ENCODE measurements around the gene G6PC1. TPM values are rescaled to one million over a fixed set of nuclear protein-coding genes. Genes with fewer than 3 reads are reported as not detected.

Gene G6PC1
- total and polyA plus RNA-seq, 2 of the 13 experiments (the other 11 are each of a cell fraction or from before 2014, with no cell fraction given), result 1.7 to 37.9 TPM

DNA sequence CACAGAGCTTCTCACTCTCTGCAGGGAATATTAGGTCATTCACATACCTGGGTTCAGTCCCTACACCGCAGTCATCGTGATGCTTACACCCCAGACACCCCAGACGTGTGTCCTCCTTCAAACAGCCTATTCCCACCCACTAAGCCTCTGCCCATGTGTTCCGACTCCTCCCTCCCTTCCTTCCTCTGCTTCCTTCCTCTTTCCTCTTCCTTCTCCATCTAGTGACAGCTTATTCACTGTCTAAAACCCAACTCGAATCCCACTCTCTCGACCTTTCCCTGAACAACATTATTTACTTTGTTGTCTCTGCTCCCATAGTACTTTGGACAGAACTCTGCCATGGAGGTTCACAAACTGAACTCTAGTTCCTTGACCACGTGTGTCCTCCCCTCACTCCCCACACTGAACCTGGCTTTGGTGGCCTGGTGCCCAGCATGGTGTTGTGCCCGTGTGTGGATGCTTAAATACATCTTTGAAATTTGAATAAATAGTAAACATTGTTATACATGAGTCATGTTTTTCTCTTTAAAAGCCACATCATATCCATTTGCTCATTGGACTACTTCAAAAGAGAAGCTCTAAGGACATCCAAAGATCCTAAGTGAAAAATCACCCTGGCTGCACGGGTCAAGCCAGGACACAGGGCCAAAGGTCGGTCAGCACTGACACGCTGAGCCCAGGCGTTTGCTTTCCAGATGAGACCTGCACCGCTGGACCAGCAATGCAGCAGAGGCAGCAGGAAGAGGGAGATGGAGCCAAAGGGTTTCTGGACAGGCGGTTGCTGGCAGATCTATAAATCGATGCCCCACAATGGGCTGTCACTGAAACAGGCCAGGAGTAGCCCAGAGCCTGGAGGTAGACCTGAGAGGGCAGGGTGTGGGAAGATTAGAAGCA, 14.1 kb upstream of the G6PC1 start (continued):
- TF ChIP-seq, protein P1, sequence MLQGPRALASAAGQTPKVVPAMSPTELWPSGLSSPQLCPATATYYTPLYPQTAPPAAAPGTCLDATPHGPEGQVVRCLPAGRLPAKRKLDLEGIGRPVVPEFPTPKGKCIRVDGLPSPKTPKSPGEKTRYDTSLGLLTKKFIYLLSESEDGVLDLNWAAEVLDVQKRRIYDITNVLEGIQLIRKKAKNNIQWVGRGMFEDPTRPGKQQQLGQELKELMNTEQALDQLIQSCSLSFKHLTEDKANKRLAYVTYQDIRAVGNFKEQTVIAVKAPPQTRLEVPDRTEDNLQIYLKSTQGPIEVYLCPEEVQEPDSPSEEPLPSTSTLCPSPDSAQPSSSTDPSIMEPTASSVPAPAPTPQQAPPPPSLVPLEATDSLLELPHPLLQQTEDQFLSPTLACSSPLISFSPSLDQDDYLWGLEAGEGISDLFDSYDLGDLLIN (CRISPR knock-in tag; IDR thresholded peaks at IDR 0.05; ENCODE audit: borderline replicate concordance), result no peak
- TF ChIP-seq FOXP1 (IDR thresholded peaks at IDR 0.05) (peak; percentile 80), FOXP1 (CRISPR knock-in tag; IDR thresholded peaks at IDR 0.05) (peak; percentile 89), KLF9 (CRISPR knock-in tag; IDR thresholded peaks at IDR 0.05; ENCODE audit: low read depth) (no peak), PTBP1 (IDR thresholded peaks at IDR 0.05; ENCODE audit: low read depth, low read length, poor library complexity, severe bottlenecking) (no peak), RFX3 (CRISPR knock-in tag; IDR thresholded peaks at IDR 0.05) (no peak), BRD4 (CRISPR knock-in tag; IDR thresholded peaks at IDR 0.05) (0 out of 2 replicates have a peak, but pooled peaks have one; percentile 36), SALL2 (CRISPR knock-in tag; IDR thresholded peaks at IDR 0.05) (peak; percentile 83; the same call in 1 of the 2 replicates), ZSCAN20 (CRISPR knock-in tag; IDR thresholded peaks at IDR 0.05; ENCODE audit: borderline replicate concordance) (no peak), ZNF761 (CRISPR knock-in tag; conservative IDR thresholded peaks at IDR 0.05) (peak; percentile 86), CREM (IDR thresholded peaks at IDR 0.05) (peak; percentile 76), CREM (CRISPR knock-in tag; IDR thresholded peaks at IDR 0.05) (no peak), ZKSCAN8 (CRISPR knock-in tag; IDR thresholded peaks at IDR 0.05; ENCODE audit: borderline replicate concordance) (no peak; the same call in 1 of the 2 replicates), NR2F2 (IDR thresholded peaks at IDR 0.05; ENCODE audit: borderline replicate concordance, low read depth) (peak; percentile 59), CHD4 (IDR thresholded peaks at IDR 0.05; ENCODE audit: borderline replicate concordance, low read length) (peak; percentile 97; the same call in 1 of the 2 replicates), ZNF34 (CRISPR knock-in tag; IDR thresholded peaks at IDR 0.05; ENCODE audit: borderline replicate concordance) (peak; percentile 90; the same call in 1 of the 2 replicates), RAD21 (CRISPR knock-in tag; IDR thresholded peaks at IDR 0.05) (peak; percentile 67; the same call in 1 of the 2 replicates), ZNF709 (CRISPR knock-in tag; IDR thresholded peaks at IDR 0.05) (no peak; the same call in 1 of the 2 replicates), ZC3H4 (CRISPR knock-in tag; IDR thresholded peaks at IDR 0.05; ENCODE audit: borderline replicate concordance) (no peak)
- TF ChIP-seq, protein P2, sequence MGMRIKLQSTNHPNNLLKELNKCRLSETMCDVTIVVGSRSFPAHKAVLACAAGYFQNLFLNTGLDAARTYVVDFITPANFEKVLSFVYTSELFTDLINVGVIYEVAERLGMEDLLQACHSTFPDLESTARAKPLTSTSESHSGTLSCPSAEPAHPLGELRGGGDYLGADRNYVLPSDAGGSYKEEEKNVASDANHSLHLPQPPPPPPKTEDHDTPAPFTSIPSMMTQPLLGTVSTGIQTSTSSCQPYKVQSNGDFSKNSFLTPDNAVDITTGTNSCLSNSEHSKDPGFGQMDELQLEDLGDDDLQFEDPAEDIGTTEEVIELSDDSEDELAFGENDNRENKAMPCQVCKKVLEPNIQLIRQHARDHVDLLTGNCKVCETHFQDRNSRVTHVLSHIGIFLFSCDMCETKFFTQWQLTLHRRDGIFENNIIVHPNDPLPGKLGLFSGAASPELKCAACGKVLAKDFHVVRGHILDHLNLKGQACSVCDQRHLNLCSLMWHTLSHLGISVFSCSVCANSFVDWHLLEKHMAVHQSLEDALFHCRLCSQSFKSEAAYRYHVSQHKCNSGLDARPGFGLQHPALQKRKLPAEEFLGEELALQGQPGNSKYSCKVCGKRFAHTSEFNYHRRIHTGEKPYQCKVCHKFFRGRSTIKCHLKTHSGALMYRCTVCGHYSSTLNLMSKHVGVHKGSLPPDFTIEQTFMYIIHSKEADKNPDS (CRISPR knock-in tag; IDR thresholded peaks at IDR 0.05), result no peak
- TF ChIP-seq, protein P3, sequence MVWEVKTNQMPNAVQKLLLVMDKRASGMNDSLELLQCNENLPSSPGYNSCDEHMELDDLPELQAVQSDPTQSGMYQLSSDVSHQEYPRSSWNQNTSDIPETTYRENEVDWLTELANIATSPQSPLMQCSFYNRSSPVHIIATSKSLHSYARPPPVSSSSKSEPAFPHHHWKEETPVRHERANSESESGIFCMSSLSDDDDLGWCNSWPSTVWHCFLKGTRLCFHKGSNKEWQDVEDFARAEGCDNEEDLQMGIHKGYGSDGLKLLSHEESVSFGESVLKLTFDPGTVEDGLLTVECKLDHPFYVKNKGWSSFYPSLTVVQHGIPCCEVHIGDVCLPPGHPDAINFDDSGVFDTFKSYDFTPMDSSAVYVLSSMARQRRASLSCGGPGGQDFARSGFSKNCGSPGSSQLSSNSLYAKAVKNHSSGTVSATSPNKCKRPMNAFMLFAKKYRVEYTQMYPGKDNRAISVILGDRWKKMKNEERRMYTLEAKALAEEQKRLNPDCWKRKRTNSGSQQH (CRISPR knock-in tag; IDR thresholded peaks at IDR 0.05; ENCODE audit: low read depth), result peak; percentile 49; the same call in 1 of the 2 replicates
- TF ChIP-seq, protein P4, sequence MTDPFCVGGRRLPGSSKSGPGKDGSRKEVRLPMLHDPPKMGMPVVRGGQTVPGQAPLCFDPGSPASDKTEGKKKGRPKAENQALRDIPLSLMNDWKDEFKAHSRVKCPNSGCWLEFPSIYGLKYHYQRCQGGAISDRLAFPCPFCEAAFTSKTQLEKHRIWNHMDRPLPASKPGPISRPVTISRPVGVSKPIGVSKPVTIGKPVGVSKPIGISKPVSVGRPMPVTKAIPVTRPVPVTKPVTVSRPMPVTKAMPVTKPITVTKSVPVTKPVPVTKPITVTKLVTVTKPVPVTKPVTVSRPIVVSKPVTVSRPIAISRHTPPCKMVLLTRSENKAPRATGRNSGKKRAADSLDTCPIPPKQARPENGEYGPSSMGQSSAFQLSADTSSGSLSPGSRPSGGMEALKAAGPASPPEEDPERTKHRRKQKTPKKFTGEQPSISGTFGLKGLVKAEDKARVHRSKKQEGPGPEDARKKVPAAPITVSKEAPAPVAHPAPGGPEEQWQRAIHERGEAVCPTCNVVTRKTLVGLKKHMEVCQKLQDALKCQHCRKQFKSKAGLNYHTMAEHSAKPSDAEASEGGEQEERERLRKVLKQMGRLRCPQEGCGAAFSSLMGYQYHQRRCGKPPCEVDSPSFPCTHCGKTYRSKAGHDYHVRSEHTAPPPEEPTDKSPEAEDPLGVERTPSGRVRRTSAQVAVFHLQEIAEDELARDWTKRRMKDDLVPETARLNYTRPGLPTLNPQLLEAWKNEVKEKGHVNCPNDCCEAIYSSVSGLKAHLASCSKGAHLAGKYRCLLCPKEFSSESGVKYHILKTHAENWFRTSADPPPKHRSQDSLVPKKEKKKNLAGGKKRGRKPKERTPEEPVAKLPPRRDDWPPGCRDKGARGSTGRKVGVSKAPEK (CRISPR knock-in tag; IDR thresholded peaks at IDR 0.05; ENCODE audit: borderline replicate concordance), result peak; percentile 92; the same call in 1 of the 2 replicates

Data from HepG2 (cell line).